Upper lobe of right lung (tissue), 1 donor: ENCODE data around the gene SEPHS1. TPM values are rescaled to one million over a fixed set of nuclear protein-coding genes. Genes with fewer than 3 reads are reported as not detected.
"Not testable (repeated sequence)": the region's sequence is repeated elsewhere in the genome, so short reads cannot be mapped to it uniquely, and the experiment has no call there.

Experiments used
- ATAC-seq: fragments of 200-7000 bp; cut with Tn5 transposase; one replicate; pipeline ENCODE4 v1.9.1; 2020; ENCODE audit warnings: mild to moderate bottlenecking, moderate library complexity
- DNase-seq: peaks from one replicate; pipeline ENCODE4 v3.0.0-alpha.2; 2020
- H3K27ac ChIP-seq: fragments of 200-600 bp; one replicate; pipeline ENCODE4 v1.8.0; 2022
- H3K27me3 ChIP-seq: fragments of 200-600 bp; one replicate; pipeline ENCODE4 v1.8.0; 2022; ENCODE audit warnings: mild to moderate bottlenecking
- H3K36me3 ChIP-seq: fragments of 200-600 bp; one replicate; pipeline ENCODE4 v1.8.0; 2022
- H3K4me1 ChIP-seq: fragments of 200-600 bp; one replicate; pipeline ENCODE4 v1.8.0; 2022
- H3K4me3 ChIP-seq: fragments of 200-600 bp; one replicate; pipeline ENCODE4 v1.8.0; 2022; ENCODE audit warnings: mild to moderate bottlenecking
- H3K9me3 ChIP-seq: fragments of 200-600 bp; one replicate; pipeline ENCODE4 v1.8.0; 2022
- intact Hi-C: fragments of 100-400 bp; cut with DNase I; formaldehyde crosslinking; loops from one replicate; pipeline ENCODE4 v1.11.0; 2022
- total RNA-seq: library from RNA; stranded (reverse); fragmentation: NEBNext Ultra II Directional; extraction: Animal tissue kit (Norgen Biotek cat#: 25700); gene quantifications from one replicate; pipeline ENCODE4 v1.2.1, GENCODE V29; 2021
- TF ChIP-seq, protein P1 (sequence below): fragments of 200-600 bp; IDR thresholded peaks from one replicate; pipeline ENCODE4 v1.8.0; 2022; ENCODE audit warnings: antibody characterized with exemption
- donor health status: DM: no; HTN: yes; CAD: no; lungs with severe emphysema.

SEPHS1 gene
- total RNA-seq, 1 donor from 2014 or later, result 38.9 TPM

- no peaks in the 10 kb centered on the region for H3K4me1 ChIP-seq
- no peak for DNase-seq
- no peak overlapping the region for H3K4me3 ChIP-seq
- H3K27me3 ChIP-seq, result no peaks in the 10 kb centered on the region
- TF ChIP-seq, protein P1, sequence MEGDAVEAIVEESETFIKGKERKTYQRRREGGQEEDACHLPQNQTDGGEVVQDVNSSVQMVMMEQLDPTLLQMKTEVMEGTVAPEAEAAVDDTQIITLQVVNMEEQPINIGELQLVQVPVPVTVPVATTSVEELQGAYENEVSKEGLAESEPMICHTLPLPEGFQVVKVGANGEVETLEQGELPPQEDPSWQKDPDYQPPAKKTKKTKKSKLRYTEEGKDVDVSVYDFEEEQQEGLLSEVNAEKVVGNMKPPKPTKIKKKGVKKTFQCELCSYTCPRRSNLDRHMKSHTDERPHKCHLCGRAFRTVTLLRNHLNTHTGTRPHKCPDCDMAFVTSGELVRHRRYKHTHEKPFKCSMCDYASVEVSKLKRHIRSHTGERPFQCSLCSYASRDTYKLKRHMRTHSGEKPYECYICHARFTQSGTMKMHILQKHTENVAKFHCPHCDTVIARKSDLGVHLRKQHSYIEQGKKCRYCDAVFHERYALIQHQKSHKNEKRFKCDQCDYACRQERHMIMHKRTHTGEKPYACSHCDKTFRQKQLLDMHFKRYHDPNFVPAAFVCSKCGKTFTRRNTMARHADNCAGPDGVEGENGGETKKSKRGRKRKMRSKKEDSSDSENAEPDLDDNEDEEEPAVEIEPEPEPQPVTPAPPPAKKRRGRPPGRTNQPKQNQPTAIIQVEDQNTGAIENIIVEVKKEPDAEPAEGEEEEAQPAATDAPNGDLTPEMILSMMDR, result peak; percentile 19
- intact Hi-C loops, result no loop called here
- ATAC-seq, result no peak
- H3K9me3 ChIP-seq, result no peaks in the 10 kb centered on the region
- H3K27ac ChIP-seq, result no peak overlapping the region
- H3K36me3 ChIP-seq, result peaks cover 37% of the 10 kb centered on the region
Measured at GRCh38 chr10:13276749-13277365, 71.2 kb downstream of the SEPHS1 start.

DNA sequence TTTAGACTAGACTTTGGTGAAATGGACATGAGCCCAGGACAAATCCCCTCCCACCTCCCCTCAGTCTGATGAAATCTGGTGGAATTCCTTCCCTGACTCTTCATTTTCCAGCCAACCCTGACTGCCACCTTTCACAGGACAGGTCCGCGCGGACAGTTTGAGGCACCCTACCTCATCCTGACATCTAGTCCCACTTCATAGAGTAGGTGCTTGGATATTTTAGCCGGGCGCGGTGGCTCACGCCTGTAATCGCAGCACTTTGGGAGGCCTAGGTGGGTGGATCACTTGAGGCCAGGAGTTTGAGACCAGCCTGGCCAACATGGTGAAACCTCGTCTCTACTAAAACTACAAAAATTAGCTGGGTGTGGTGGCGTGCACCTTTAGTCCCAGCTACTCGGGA, 71.9 kb downstream of the SEPHS1 start:
- H3K4me1 ChIP-seq, H3K27ac ChIP-seq, intact Hi-C loops, H3K27me3 ChIP-seq, DNase-seq, ATAC-seq, H3K9me3 ChIP-seq, H3K4me3 ChIP-seq: not testable (repeated sequence)
- peaks cover 29% of the 10 kb centered on the region for H3K36me3 ChIP-seq

GRCh38 chr10:13272164-13272571, 75.9 kb downstream of the SEPHS1 start:
- DNase-seq (no peak), ATAC-seq (peak; percentile 51)
- Histone ChIP-seq H3K27me3 (no peaks in the 10 kb centered on the region), H3K4me3 (no peak overlapping the region), H3K4me1 (peaks cover 4% of the 10 kb centered on the region), H3K9me3 (no peaks in the 10 kb centered on the region), H3K36me3 (no peaks in the 10 kb centered on the region), H3K27ac (no peak overlapping the region)
- TF ChIP-seq, protein P1, result no peak
- intact Hi-C loops, result no loop called here

GRCh38 chr10:13271552-13272163, 76.4 kb downstream of the SEPHS1 start:
- no peak overlapping the region for H3K4me3 ChIP-seq
- TF ChIP-seq, protein P1, result peak; percentile 40
- H3K27ac ChIP-seq, result no peak overlapping the region
- H3K36me3 ChIP-seq, result no peaks in the 10 kb centered on the region
- ATAC-seq, result peak; percentile 65
- H3K27me3 ChIP-seq, result no peaks in the 10 kb centered on the region
- H3K4me1 ChIP-seq, result peaks cover 4% of the 10 kb centered on the region
- H3K9me3 ChIP-seq, result no peaks in the 10 kb centered on the region
- intact Hi-C loops, result no loop called here
- peak; percentile 63 for DNase-seq

- Histone ChIP-seq H3K36me3 (no peaks in the 10 kb centered on the region), H3K9me3 (no peaks in the 10 kb centered on the region), H3K4me1 (peaks cover 4% of the 10 kb centered on the region), H3K27ac (no peak overlapping the region), H3K4me3 (no peak overlapping the region), H3K27me3 (no peaks in the 10 kb centered on the region)
- TF ChIP-seq, protein P1, result no peak
- ATAC-seq, result no peak
- intact Hi-C loops, result no loop called here
- no peak for DNase-seq
Measured at GRCh38 chr10:13270877-13271551, 77.1 kb downstream of the SEPHS1 start.

DNA sequence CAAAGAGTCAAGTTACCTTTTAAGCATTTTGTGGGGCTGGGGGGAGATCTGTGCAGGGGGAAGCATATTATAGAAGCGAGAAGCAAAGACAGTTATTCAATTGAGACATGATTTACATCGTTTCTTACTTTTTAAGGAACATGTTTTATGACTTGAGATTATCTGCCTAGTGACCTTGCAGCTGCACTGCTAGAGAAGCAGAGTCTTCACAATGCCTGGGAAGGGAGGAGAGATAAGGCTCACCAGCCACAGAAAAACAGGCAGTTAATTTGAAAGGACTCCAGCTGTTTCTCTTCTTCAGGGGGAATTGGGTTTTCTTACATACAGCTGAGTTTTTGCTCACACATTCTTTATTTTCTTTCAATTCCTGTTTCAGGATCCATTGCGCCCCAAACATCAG, 79.3 kb downstream of the SEPHS1 start:
- H3K4me3 ChIP-seq, result no peak overlapping the region
- ATAC-seq (no peak), DNase-seq (no peak)
- TF ChIP-seq, protein P1, result no peak
- H3K27me3 ChIP-seq, result no peaks in the 10 kb centered on the region
- no peak overlapping the region for H3K27ac ChIP-seq
- H3K4me1 ChIP-seq, result peaks cover 4% of the 10 kb centered on the region
- no peaks in the 10 kb centered on the region for H3K9me3 ChIP-seq
- intact Hi-C loops, result no loop called here
- no peaks in the 10 kb centered on the region for H3K36me3 ChIP-seq
